ENCODE results near the gene KLHL40.

DNA sequence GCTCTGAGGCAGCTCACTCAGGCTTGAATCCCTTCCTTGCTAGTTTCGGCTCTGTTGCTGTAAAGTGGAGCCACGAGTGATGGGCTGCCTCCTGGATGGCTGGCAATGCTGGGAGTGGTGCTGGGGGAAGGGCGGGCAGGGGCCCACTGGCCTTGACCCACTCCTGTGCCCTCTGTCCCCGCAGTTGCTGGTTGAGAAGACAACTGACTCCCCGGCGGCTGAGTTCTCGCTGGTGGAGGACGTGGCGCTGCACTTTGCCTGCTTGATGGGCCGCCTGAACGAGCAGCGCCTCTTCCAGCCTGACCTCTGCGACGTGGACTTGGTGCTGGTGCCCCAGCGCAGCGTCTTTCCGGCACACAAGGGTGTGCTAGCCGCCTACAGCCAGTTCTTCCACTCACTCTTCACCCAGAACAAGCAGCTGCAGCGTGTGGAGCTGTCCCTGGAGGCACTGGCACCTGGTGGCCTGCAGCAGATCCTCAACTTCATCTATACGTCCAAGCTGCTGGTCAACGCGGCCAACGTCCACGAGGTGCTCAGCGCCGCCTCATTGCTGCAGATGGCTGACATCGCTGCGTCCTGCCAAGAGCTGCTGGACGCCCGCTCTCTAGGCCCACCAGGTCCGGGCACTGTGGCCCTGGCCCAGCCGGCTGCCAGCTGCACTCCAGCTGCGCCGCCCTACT is 27.1 kb upstream of the KLHL40 start:
- TF ChIP-seq, protein P1, sequence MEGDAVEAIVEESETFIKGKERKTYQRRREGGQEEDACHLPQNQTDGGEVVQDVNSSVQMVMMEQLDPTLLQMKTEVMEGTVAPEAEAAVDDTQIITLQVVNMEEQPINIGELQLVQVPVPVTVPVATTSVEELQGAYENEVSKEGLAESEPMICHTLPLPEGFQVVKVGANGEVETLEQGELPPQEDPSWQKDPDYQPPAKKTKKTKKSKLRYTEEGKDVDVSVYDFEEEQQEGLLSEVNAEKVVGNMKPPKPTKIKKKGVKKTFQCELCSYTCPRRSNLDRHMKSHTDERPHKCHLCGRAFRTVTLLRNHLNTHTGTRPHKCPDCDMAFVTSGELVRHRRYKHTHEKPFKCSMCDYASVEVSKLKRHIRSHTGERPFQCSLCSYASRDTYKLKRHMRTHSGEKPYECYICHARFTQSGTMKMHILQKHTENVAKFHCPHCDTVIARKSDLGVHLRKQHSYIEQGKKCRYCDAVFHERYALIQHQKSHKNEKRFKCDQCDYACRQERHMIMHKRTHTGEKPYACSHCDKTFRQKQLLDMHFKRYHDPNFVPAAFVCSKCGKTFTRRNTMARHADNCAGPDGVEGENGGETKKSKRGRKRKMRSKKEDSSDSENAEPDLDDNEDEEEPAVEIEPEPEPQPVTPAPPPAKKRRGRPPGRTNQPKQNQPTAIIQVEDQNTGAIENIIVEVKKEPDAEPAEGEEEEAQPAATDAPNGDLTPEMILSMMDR (IDR thresholded peaks at IDR 0.05; ENCODE audit: low read depth, low read length): no peak
- TF ChIP-seq, protein P2, sequence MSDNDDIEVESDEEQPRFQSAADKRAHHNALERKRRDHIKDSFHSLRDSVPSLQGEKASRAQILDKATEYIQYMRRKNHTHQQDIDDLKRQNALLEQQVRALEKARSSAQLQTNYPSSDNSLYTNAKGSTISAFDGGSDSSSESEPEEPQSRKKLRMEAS (IDR thresholded peaks at IDR 0.05; ENCODE audit: low read depth, low read length): no peak
- TF ChIP-seq POLR2A (IDR thresholded peaks at IDR 0.05; ENCODE audit: extremely low read depth, insufficient read length): no peak

Data from NB4 (cell line).